ENCODE results near the gene ZNF397. TPM values are rescaled to one million over a fixed set of nuclear protein-coding genes. Genes with fewer than 3 reads are reported as not detected.

ZNF397 gene
- total RNA-seq, 2 donors from 2014 or later, result 12.5 to 15.0 TPM

DNA sequence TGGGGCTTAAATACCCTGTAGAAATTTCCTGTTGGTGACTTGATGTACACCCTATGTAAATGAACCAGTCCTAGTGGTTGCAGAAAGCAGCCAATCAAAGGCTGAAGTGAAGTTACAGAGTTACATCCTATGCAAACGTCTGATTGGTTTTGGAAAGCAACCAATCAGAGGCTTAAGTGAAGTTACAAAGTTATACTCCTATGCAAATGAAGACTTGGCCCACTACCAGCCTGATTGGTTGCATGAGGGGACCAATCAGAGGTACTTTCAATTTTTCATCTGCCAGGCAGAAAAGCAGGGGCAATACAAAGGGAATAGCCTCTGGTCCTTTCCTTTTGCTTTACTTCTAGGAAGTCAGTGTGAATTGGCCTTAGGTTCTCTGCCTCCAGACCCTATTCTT is 13.6 kb upstream of the ZNF397 start:
- Mint-ChIP-seq H3K4me3 (no peak overlapping the region), H3K9me3 (no peaks in the 10 kb centered on the region), H3K27ac (no peak overlapping the region), H3K4me1 (ENCODE audit: low read depth in 2 of 2) (peaks cover 3 to 4% of the 10 kb centered on the region in 2 donors), H3K36me3 (no peaks in the 10 kb centered on the region), H3K27me3 (peaks cover 3 to 8% of the 10 kb centered on the region in 2 donors)
- no peak for ATAC-seq
- DNase-seq (ENCODE audit: low spot score), result no peak

DNA sequence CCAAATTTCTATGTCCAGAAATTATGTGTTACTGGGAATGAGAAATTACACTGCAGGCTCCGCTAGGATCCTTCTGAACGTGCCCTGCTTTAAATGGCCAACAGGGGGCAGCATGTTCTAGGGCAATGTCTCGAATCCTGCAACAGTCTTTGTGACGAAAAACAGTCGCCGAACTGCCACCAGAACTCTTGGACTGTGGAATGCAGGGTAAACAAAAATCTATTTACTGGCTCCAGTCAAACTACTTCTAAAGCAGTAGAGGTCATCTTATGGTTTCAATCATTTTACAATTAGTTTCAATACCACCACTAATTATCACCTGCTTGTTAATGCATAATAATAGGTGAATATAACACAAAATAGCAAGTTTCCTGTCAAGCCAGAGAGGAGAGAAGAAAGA is 9.8 kb upstream of the ZNF397 start:
- Mint-ChIP-seq H3K27me3 (no peaks in the 10 kb centered on the region), H3K36me3 (no peaks in the 10 kb centered on the region), H3K9me3 (no peaks in the 10 kb centered on the region), H3K4me3 (peak overlapping the region; percentile 77), H3K4me1 (ENCODE audit: low read depth in 2 of 2) (peaks cover 3 to 4% of the 10 kb centered on the region in 2 donors), H3K27ac (no peak overlapping the region)
- ATAC-seq, result peak; percentile 75 to 83
- DNase-seq (ENCODE audit: low spot score), result peak; percentile 86

DNA sequence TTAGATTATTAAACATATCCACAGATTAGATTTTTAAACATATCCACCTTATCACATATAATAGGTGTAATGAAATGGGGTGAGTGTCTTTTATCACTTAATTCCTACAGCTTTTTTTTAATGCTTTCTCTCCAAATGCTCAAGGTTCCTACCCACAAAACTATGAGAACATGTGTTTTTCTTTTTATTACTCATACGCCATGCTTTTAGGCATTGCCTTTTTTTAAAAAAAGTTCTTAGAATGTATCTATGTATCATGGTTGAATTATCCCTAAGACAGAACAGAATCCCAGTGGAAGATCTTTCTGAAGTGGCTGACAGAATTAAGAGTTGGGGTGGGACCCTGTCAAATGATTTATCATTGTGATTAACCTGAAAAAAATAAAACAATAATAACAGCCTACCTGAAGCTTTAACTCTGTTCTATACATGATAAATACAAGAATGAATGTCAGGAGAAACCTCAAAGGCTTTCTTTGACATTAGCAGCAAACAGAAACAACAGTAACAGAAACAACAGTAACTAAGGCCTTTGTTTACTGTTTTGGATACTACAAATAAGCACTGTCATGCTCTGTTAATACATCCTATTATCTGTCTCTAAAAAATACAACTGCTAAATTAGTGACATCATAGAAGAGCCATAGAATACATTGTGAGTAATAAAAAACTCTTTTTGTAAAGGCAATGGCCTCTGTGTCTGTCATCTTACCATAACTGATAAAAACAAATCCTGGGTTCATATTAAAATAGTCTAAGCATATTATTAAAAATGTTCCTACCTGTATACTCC is 4.1 kb upstream of the ZNF397 start:
- Mint-ChIP-seq H3K27ac (no peak overlapping the region), H3K36me3 (no peaks in the 10 kb centered on the region), H3K9me3 (no peaks in the 10 kb centered on the region), H3K4me1 (ENCODE audit: low read depth in 2 of 2) (peaks cover 0 to 7% of the 10 kb centered on the region in 2 donors), H3K4me3 (no peak overlapping the region), H3K27me3 (no peaks in the 10 kb centered on the region)
- ATAC-seq, result no peak
- no peak for DNase-seq (ENCODE audit: low spot score)

- no peak for DNase-seq (ENCODE audit: low spot score)
- Mint-ChIP-seq H3K27me3 (no peaks in the 10 kb centered on the region), H3K9me3 (peaks cover 4% of the 10 kb centered on the region), H3K36me3 (peaks cover 16% of the 10 kb centered on the region), H3K27ac (peak overlapping the region in 1 of 2 donors; percentile 97), H3K4me1 (ENCODE audit: low read depth in 2 of 2) (peaks cover 10 to 19% of the 10 kb centered on the region in 2 donors), H3K4me3 (peak overlapping the region; percentile 32)
- no peak for ATAC-seq
These were observed 1.5 kb upstream of the ZNF397 start for GRCh38 chr18:35239314-35239713.

GRCh38 chr18:35241448-35241804 is 592 bp downstream of the ZNF397 start:
- Mint-ChIP-seq H3K27ac (peak overlapping the region; percentile 97 to 99), H3K4me3 (peak overlapping the region; percentile 95), H3K4me1 (ENCODE audit: low read depth in 2 of 2) (peaks cover 18 to 26% of the 10 kb centered on the region in 2 donors), H3K27me3 (no peaks in the 10 kb centered on the region), H3K9me3 (peaks cover 14% of the 10 kb centered on the region), H3K36me3 (peaks cover 37% of the 10 kb centered on the region)
- ATAC-seq (no peak), DNase-seq (ENCODE audit: low spot score) (no peak)

DNA sequence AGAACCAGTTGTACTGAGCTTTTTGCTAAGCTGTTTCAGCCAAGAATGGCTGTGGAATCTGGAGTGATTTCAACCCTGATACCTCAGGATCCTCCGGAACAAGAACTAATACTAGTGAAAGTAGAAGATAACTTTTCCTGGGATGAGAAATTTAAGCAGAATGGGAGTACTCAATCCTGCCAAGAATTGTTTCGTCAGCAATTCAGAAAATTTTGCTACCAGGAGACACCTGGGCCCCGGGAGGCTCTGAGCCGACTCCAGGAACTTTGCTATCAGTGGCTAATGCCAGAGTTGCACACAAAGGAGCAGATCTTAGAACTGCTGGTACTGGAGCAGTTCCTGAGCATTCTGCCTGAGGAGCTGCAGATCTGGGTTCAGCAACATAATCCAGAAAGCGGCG is 1.6 kb downstream of the ZNF397 start:
- Mint-ChIP-seq H3K27me3 (no peaks in the 10 kb centered on the region), H3K4me3 (no peak overlapping the region), H3K36me3 (peaks cover 42% of the 10 kb centered on the region), H3K4me1 (ENCODE audit: low read depth in 2 of 2) (peaks cover 20 to 36% of the 10 kb centered on the region in 2 donors), H3K27ac (no peak overlapping the region), H3K9me3 (peaks cover 14% of the 10 kb centered on the region)
- no peak for ATAC-seq
- no peak for DNase-seq (ENCODE audit: low spot score)

DNA sequence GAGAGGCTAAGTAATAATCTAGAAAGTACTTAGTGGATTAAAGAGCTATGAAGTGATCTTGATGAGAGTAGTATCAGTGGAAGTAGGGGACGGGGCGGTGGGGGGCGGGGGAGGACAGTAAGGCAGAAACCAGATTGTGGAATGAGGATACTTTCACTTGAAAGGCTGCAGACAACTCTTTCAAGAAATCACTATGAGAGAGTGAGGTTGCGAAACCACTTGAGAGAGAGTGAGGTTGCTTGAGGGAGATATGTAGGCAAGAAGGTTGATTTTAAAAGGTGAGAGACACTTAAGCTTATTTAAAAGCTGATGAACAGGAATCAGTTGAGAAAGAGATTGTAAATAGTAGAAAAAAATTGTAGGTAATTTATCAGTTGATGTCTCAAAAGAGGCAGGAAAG is 3.8 kb downstream of the ZNF397 start:
- DNase-seq (ENCODE audit: low spot score), result no peak
- Mint-ChIP-seq H3K4me3 (no peak overlapping the region), H3K9me3 (peaks cover 14% of the 10 kb centered on the region), H3K4me1 (ENCODE audit: low read depth in 2 of 2) (peaks cover 20 to 36% of the 10 kb centered on the region in 2 donors), H3K27ac (no peak overlapping the region), H3K36me3 (peaks cover 50% of the 10 kb centered on the region), H3K27me3 (no peaks in the 10 kb centered on the region)
- no peak for ATAC-seq

- H3K27me3 Mint-ChIP-seq, result no peaks in the 10 kb centered on the region
- ATAC-seq, result no peak
- H3K4me1 Mint-ChIP-seq (ENCODE audit: low read depth in 2 of 2), result peaks cover 20 to 36% of the 10 kb centered on the region in 2 donors
- H3K9me3 Mint-ChIP-seq, result peaks cover 14% of the 10 kb centered on the region
- H3K4me3 Mint-ChIP-seq, result no peak overlapping the region
- H3K27ac Mint-ChIP-seq, result no peak overlapping the region
- H3K36me3 Mint-ChIP-seq, result peaks cover 53% of the 10 kb centered on the region
- no peak for DNase-seq (ENCODE audit: low spot score)
These were observed 5.0 kb downstream of the ZNF397 start for GRCh38 chr18:35245719-35246317.

DNA sequence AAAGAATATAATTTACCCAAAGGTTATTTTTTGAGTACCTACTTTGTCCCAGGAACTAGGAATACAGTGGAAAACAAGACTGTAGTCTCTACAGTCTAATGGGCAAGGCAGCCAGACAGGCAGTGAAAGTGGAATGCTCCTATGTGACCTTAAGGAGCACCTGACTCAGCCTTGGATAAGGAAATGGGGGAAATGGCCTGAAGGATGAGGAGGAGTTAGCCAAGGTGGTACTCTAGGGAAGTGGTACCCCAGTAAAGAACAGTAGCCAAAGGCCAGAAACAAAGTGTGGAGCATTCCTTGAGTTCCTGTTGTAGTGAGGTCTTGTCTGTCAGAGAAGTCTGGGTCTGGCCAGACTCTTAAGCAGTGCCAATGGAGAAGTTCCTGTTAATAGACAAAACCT is 6.0 kb downstream of the ZNF397 start:
- H3K27ac Mint-ChIP-seq, result peak overlapping the region in 1 of 2 donors; percentile 62
- H3K4me1 Mint-ChIP-seq (ENCODE audit: low read depth in 2 of 2), result peaks cover 20 to 33% of the 10 kb centered on the region in 2 donors
- H3K9me3 Mint-ChIP-seq, result peaks cover 14% of the 10 kb centered on the region
- H3K27me3 Mint-ChIP-seq, result no peaks in the 10 kb centered on the region
- ATAC-seq (no peak), DNase-seq (ENCODE audit: low spot score) (no peak)
- no peak overlapping the region for H3K4me3 Mint-ChIP-seq
- H3K36me3 Mint-ChIP-seq, result peaks cover 60% of the 10 kb centered on the region

DNA sequence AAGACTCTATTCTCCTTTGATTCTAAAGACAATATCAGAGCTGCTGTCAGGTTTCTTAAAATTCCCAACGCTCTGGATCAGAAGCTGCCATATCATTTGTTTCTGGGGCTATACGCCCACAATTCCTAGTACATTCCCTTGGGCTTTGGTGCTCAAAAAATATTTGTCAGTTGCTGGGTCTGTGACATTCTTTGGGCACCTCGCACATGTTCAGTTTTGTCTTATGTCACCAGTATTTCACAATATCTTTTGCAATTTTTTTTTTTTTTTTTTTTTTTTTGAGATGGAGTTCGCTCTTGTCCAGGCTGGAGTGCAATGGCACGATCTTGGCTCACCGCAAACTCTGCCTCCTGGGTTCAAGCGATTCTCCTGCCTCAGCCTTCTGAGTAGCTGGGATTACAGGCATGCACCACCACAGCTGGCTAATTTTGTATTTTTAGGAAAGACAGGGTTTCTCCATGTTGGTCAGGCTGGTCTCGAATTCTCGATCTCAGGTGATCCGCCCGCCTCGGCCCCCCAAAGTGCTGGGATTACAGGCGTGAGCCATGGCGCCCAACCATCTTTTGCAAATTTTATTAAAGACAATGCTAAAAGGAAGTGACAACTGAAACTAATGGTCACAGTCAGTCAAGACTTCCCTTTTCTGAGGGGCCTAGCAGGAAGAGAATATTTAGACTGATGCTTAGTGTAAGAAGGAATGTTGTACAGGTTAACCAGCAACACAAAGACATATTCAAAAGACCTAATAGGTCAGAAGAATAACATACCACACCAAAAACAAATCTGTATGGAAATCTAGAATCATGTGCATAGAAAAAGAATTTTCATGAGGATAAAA is 6.8 kb downstream of the ZNF397 start:
- Mint-ChIP-seq H3K4me1 (ENCODE audit: low read depth in 2 of 2) (peaks cover 20 to 31% of the 10 kb centered on the region in 2 donors), H3K4me3 (no peak overlapping the region), H3K27me3 (no peaks in the 10 kb centered on the region), H3K27ac (no peak overlapping the region), H3K36me3 (peaks cover 64% of the 10 kb centered on the region), H3K9me3 (peaks cover 20% of the 10 kb centered on the region)
- no peak for DNase-seq (ENCODE audit: low spot score)
- ATAC-seq, result no peak

- ATAC-seq (no peak), DNase-seq (ENCODE audit: low spot score) (no peak)
- peaks cover 69% of the 10 kb centered on the region for H3K36me3 Mint-ChIP-seq
- H3K4me1 Mint-ChIP-seq (ENCODE audit: low read depth in 2 of 2), result peaks cover 19 to 29% of the 10 kb centered on the region in 2 donors
- peaks cover 23% of the 10 kb centered on the region for H3K9me3 Mint-ChIP-seq
- no peak overlapping the region for H3K4me3 Mint-ChIP-seq
- H3K27ac Mint-ChIP-seq, result no peak overlapping the region
- no peaks in the 10 kb centered on the region for H3K27me3 Mint-ChIP-seq
These were observed 7.6 kb downstream of the ZNF397 start for GRCh38 chr18:35248429-35248828.

GRCh38 chr18:35252466-35252865 is 11.6 kb downstream of the ZNF397 start:
- peaks cover 21% of the 10 kb centered on the region for H3K9me3 Mint-ChIP-seq
- no peaks in the 10 kb centered on the region for H3K27me3 Mint-ChIP-seq
- ATAC-seq (no peak), DNase-seq (ENCODE audit: low spot score) (no peak)
- peaks cover 48% of the 10 kb centered on the region for H3K36me3 Mint-ChIP-seq
- H3K4me1 Mint-ChIP-seq (ENCODE audit: low read depth in 2 of 2), result peaks cover 0 to 4% of the 10 kb centered on the region in 2 donors
- no peak overlapping the region for H3K27ac Mint-ChIP-seq
- no peak overlapping the region for H3K4me3 Mint-ChIP-seq

DNA sequence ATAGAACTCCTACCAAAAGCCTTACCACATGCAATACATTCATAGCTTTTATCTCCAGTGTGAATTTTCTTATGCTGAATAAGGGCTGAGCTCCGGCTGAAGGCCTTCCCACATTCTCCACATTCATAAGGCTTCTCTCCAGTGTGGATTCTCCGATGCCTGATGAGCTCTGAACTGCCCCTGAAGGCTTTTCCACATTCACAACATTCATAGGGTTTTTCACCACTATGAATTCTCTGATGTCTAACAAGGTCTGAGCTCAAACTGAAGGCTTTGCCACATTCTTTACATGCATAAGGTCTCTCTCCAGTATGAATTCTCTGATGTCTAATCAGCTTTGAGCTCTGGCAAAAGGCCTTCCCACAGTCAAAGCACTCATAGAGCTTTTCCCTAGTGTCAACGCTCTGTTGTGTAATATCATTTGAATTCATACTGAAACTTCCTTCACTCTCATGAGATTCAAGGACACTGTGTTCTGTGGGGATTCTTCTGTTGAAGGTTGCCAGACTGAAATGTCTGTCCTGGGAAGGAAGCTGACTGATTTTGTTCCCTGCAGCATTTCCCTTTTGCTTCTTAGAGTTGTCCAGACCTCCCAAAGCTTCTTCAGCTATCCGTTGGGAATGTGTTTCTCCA is 12.9 kb downstream of the ZNF397 start:
- DNase-seq (ENCODE audit: low spot score), result no peak
- no peak for ATAC-seq
- H3K27ac Mint-ChIP-seq, result no peak overlapping the region
- H3K36me3 Mint-ChIP-seq, result peaks cover 43% of the 10 kb centered on the region
- H3K27me3 Mint-ChIP-seq, result no peaks in the 10 kb centered on the region
- H3K4me1 Mint-ChIP-seq (ENCODE audit: low read depth in 2 of 2), result no peaks in the 10 kb centered on the region
- no peak overlapping the region for H3K4me3 Mint-ChIP-seq
- peaks cover 21% of the 10 kb centered on the region for H3K9me3 Mint-ChIP-seq

Measured in natural killer cell treated with Interleukin-12 subunit alpha and Interleukin-12 subunit beta and Interleukin-15 and Interleukin-18, amount 100 ng/mL, for 72 hours (primary cell).